Osteoblast (primary cell): ENCODE data around the gene MTMR2. TPM values are rescaled to one million over a fixed set of nuclear protein-coding genes. Genes with fewer than 3 reads are reported as not detected.

Source experiments
- DNase-seq: peaks from one replicate; pipeline ENCODE4 v3.0.0; 2011; ENCODE audit warnings: low spot score, mixed read lengths; ENCODE audit not compliant: insufficient read length; ENCODE audit errors: missing footprints
- H2AFZ ChIP-seq: 2 replicates; pipeline ENCODE4 v1.6.0; 2011; ENCODE audit warnings: mild to moderate bottlenecking, low read length
- H3K27ac ChIP-seq: 2 replicates; pipeline ENCODE4 v1.5.1; 2011; ENCODE audit warnings: mild to moderate bottlenecking, low read depth, low read length, moderate library complexity
- H3K27me3 ChIP-seq: 2 replicates; pipeline ENCODE4 v1.6.0; 2012; ENCODE audit warnings: mild to moderate bottlenecking, control low read depth, inconsistent platforms, low read length, moderate library complexity; ENCODE audit not compliant: insufficient read depth
- H3K36me3 ChIP-seq: 2 replicates; pipeline ENCODE4 v1.5.1; 2011; ENCODE audit warnings: mild to moderate bottlenecking, low read length, control low read depth, moderate library complexity; ENCODE audit not compliant: insufficient read depth
- H3K4me1 ChIP-seq: 2 replicates; pipeline ENCODE4 v1.5.1; 2011; ENCODE audit warnings: mild to moderate bottlenecking, low read length, control low read depth, moderate library complexity; ENCODE audit not compliant: insufficient read depth
- H3K4me2 ChIP-seq: 2 replicates; pipeline ENCODE4 v1.6.0; 2011; ENCODE audit warnings: mild to moderate bottlenecking, low read length; ENCODE audit not compliant: insufficient read depth
- H3K4me3 ChIP-seq: fragments of 200-600 bp; sonication (generic); 3 replicates; pipeline ENCODE4 v1.5.1; 2012; ENCODE audit warnings: mild to moderate bottlenecking, low read length, inconsistent platforms; ENCODE audit not compliant: insufficient read depth
- H3K79me2 ChIP-seq: 2 replicates; pipeline ENCODE4 v1.6.0; 2012; ENCODE audit warnings: mild to moderate bottlenecking, low read length, control low read depth, inconsistent platforms; ENCODE audit not compliant: insufficient read depth
- H3K9me3 ChIP-seq: 2 replicates; pipeline ENCODE4 v1.5.1; 2011; ENCODE audit warnings: low read depth, low read length, control low read depth
- H4K20me1 ChIP-seq: 2 replicates; pipeline ENCODE4 v1.6.0; 2012; ENCODE audit warnings: mild to moderate bottlenecking, low read length, control low read depth; ENCODE audit not compliant: insufficient read depth
- total RNA-seq: library from RNA; depleted of rRNA; stranded (reverse); fragments of >200 nt; gene quantifications from 2 replicates; pipeline ENCODE4 v1.2.3, GENCODE V29; 2012
- TF ChIP-seq, protein P1 (sequence below): IDR thresholded peaks from 2 replicates; pipeline ENCODE4 v1.5.1; 2011; ENCODE audit warnings: mild to moderate bottlenecking, low read depth, low read length, moderate library complexity; ENCODE audit errors: extremely low read depth

The MTMR2 gene
- total RNA-seq, 1 donor: 44.9 TPM

DNA sequence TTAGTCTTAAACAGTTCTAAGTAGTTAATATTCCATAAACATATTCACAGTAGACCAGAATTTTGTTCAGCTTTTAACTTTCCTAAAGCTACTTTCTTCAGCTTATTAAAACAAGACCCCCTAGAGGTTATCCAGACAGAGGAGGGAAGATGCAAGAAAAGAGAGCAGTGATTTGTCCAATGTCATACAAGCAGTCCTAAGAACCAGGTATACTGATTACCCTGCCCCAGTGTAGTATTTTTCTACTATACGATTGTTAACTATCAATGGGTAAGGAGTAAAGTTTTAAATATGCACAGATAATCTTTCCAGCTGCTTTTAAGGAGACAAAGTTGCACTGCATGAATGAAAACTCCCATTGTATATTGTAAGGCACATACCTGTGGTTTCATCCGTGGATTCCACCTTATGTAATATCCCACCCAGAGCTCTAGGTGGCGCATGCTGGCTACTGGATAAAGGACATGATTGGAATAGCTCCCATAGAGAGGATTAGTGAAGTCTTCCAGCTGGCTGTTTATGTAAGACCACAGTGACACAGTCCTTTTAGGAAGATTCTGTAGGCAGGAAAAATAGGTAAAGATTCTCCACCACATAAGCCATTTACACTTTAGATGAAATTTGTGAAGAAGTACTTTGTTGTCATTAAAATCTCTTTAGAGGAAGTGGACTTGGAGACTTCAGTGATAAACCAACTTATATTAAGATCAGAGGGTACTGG lies 88.0 kb downstream of the MTMR2 start:
- H3K27ac ChIP-seq: peak overlapping the region; percentile 52
- no peak overlapping the region for H3K4me3 ChIP-seq
- no peaks in the 10 kb centered on the region for H4K20me1 ChIP-seq
- H3K9me3 ChIP-seq: no peaks in the 10 kb centered on the region
- no peaks in the 10 kb centered on the region for H3K79me2 ChIP-seq
- peaks cover 25% of the 10 kb centered on the region for H3K4me1 ChIP-seq
- peaks cover 51% of the 10 kb centered on the region for H3K36me3 ChIP-seq
- TF ChIP-seq, protein P1, sequence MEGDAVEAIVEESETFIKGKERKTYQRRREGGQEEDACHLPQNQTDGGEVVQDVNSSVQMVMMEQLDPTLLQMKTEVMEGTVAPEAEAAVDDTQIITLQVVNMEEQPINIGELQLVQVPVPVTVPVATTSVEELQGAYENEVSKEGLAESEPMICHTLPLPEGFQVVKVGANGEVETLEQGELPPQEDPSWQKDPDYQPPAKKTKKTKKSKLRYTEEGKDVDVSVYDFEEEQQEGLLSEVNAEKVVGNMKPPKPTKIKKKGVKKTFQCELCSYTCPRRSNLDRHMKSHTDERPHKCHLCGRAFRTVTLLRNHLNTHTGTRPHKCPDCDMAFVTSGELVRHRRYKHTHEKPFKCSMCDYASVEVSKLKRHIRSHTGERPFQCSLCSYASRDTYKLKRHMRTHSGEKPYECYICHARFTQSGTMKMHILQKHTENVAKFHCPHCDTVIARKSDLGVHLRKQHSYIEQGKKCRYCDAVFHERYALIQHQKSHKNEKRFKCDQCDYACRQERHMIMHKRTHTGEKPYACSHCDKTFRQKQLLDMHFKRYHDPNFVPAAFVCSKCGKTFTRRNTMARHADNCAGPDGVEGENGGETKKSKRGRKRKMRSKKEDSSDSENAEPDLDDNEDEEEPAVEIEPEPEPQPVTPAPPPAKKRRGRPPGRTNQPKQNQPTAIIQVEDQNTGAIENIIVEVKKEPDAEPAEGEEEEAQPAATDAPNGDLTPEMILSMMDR: peak; percentile 98
- peak; percentile 66 for DNase-seq
- no peak overlapping the region for H3K4me2 ChIP-seq
- no peak overlapping the region for H2AFZ ChIP-seq
- H3K27me3 ChIP-seq: no peaks in the 10 kb centered on the region

DNA sequence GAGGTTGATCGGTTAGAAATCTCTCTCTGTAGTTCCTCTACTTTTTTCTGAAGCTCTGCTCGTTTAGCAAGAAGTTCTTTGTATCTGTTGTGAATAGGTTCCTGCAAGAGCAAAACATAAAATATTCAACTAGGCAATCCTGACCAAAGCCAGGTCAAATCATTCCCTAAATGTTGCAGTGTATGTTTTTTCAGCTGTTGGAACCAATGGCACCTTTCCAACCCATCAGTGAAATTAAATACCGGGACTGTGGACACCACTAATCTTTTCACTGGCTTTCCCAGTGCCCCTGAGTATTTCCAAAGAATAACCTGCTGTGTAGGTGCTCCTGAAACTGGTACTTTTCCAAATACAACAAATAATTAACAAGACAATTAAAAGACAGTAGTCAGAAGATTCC lies 88.6 kb downstream of the MTMR2 start:
- H3K27ac ChIP-seq: no peak overlapping the region
- H3K4me1 ChIP-seq: peaks cover 26% of the 10 kb centered on the region
- no peaks in the 10 kb centered on the region for H3K79me2 ChIP-seq
- no peak overlapping the region for H3K4me3 ChIP-seq
- peaks cover 47% of the 10 kb centered on the region for H3K36me3 ChIP-seq
- H2AFZ ChIP-seq: no peak overlapping the region
- H3K4me2 ChIP-seq: no peak overlapping the region
- DNase-seq: peak; percentile 74
- TF ChIP-seq, protein P1: no peak
- no peaks in the 10 kb centered on the region for H4K20me1 ChIP-seq
- no peaks in the 10 kb centered on the region for H3K9me3 ChIP-seq
- H3K27me3 ChIP-seq: no peaks in the 10 kb centered on the region

DNA sequence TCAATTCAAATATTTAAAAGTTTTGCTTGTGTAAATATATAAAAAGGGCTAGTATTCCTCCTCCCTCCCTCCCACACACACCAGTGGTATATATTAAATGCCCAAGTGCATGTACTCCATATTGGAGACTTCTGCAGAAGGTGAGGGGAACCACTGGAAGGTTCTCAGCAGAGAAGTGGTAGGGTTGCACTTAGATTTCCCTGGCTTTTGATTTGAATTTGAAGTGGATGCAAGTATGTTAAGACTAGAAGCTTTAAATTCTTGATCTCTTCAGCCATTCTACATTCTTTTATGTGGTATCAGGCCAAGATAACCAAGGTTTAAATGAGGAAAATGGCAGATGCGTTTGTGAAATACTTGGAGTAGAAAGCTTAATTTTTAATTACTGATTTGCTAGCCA lies 90.5 kb downstream of the MTMR2 start:
- Histone ChIP-seq H3K4me3 (no peak overlapping the region), H4K20me1 (no peaks in the 10 kb centered on the region), H3K9me3 (no peaks in the 10 kb centered on the region), H3K4me2 (no peak overlapping the region), H3K36me3 (peaks cover 43% of the 10 kb centered on the region), H3K27me3 (no peaks in the 10 kb centered on the region), H2AFZ (no peak overlapping the region), H3K4me1 (peaks cover 30% of the 10 kb centered on the region), H3K27ac (no peak overlapping the region), H3K79me2 (no peaks in the 10 kb centered on the region)
- TF ChIP-seq, protein P1: no peak
- DNase-seq: no peak

DNA sequence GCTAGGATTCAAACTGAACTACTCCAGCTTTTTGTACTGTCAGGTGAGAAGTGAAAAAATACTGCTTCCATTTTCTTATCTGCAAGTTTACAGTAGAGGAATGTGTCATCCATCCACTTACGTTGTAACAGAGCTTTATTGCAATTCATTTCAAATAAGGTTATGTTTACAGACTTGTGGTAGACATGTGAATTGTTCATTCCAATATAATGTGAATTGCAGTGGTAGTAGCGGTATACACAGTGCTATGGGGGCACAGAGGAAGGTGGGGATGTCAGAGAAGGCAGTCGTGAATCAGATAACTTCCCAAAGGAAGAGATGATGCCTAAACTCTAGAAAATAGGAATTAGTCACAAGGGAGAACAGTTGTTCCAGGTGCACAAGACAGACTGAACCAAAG lies 91.1 kb downstream of the MTMR2 start:
- Histone ChIP-seq H3K4me3 (no peak overlapping the region), H3K9me3 (no peaks in the 10 kb centered on the region), H3K36me3 (peaks cover 43% of the 10 kb centered on the region), H3K79me2 (no peaks in the 10 kb centered on the region), H3K4me1 (peaks cover 30% of the 10 kb centered on the region), H4K20me1 (no peaks in the 10 kb centered on the region), H3K27me3 (no peaks in the 10 kb centered on the region), H3K4me2 (no peak overlapping the region), H3K27ac (peak overlapping the region; percentile 4), H2AFZ (no peak overlapping the region)
- TF ChIP-seq, protein P1: no peak
- DNase-seq: no peak
